Peyer's patch (tissue), 4 donors: ENCODE data around the gene ELK3. TPM values are rescaled to one million over a fixed set of nuclear protein-coding genes. Genes with fewer than 3 reads are reported as not detected.

Source experiments
- DNase-seq, 3 donors: peaks; one replicate each; pipeline ENCODE4 v3.0.0-alpha.2; 2017 to 2019
- H3K27ac ChIP-seq, 4 donors: fragments of 200-600 bp; sonication (generic); one replicate each; pipeline ENCODE4 v1.5.1; 2016 to 2019
- H3K27me3 ChIP-seq, 2 donors: fragments of 200-600 bp; sonication (generic); one replicate each; pipeline ENCODE4 v1.5.1; 2019
- H3K36me3 ChIP-seq, 3 donors: fragments of 200-600 bp; sonication (generic); one replicate each; pipeline ENCODE4 v1.5.1; 2016 to 2019
- H3K4me1 ChIP-seq, 4 donors: fragments of 200-600 bp; sonication (generic); one replicate each; pipeline ENCODE4 v1.5.1; 2016 to 2019
- H3K4me3 ChIP-seq, 4 donors: fragments of 200-600 bp; sonication (generic); 1 replicate in 3 of 4; 2 replicates in 1 of 4; pipeline ENCODE4 v1.5.1; 2016 to 2019; ENCODE audit warnings: mild to moderate bottlenecking in 1 of 4
- H3K9me3 ChIP-seq, 4 donors: fragments of 200-600 bp; sonication (generic); one replicate each; pipeline ENCODE4 v1.5.1; 2016 to 2019; ENCODE audit warnings: mild to moderate bottlenecking in 1 of 4
- CTCF ChIP-seq, 6 experiments: fragments of 450-650 bp in 4 of 6; fragments of 200-600 bp in 2 of 6; sonication (generic) in 1 of 6; IDR thresholded peaks; one replicate each; pipeline ENCODE4 v1.5.1; 2017 to 2019; ENCODE audit warnings: antibody characterized with exemption in 6 of 6, mild to moderate bottlenecking in 3 of 6, moderate library complexity in 1 of 6
- POLR2A ChIP-seq, 2 donors: fragments of 450-650 bp; IDR thresholded peaks; one replicate each; pipeline ENCODE4 v1.5.1; 2017; ENCODE audit warnings: antibody characterized with exemption in 2 of 2, mild to moderate bottlenecking in 2 of 2, moderate library complexity in 2 of 2
- total RNA-seq, 4 donors: library from RNA; depleted of rRNA; stranded (reverse); fragments of >200 nt; gene quantifications; one replicate each; pipeline ENCODE4 v1.1.0, GENCODE V29; 2016

Gene ELK3
- total RNA-seq, 4 donors from 2014 or later, result 5.1 to 23.9 (median 9.4) TPM

GRCh38 chr12:96257550-96258103 is 63.5 kb downstream of the ELK3 start:
- Histone ChIP-seq H3K9me3 (no peaks in the 10 kb centered on the region), H3K27me3 (no peaks in the 10 kb centered on the region), H3K27ac (peak overlapping the region in 2 of 4 donors; percentile 44 to 49), H3K4me3 (no peak overlapping the region), H3K36me3 (no peaks in the 10 kb centered on the region), H3K4me1 (peaks cover 0 to 18% (median 0%) of the 10 kb centered on the region in 4 donors)
- TF ChIP-seq POLR2A (IDR thresholded peaks at IDR 0.05), result no peak
- TF ChIP-seq CTCF (IDR thresholded peaks at IDR 0.05), result no peak
- no peak for DNase-seq

- Histone ChIP-seq H3K27me3 (no peaks in the 10 kb centered on the region), H3K27ac (peak overlapping the region in 3 of 4 donors; percentile 1 to 49 (median 44)), H3K9me3 (no peaks in the 10 kb centered on the region), H3K4me3 (no peak overlapping the region), H3K36me3 (no peaks in the 10 kb centered on the region), H3K4me1 (peaks cover 0 to 18% (median 0%) of the 10 kb centered on the region in 4 donors)
- TF ChIP-seq POLR2A (IDR thresholded peaks at IDR 0.05) (no peak), CTCF (IDR thresholded peaks at IDR 0.05) (no peak)
- DNase-seq, result no peak
Observed at GRCh38 chr12:96258104-96258961, 64.2 kb downstream of the ELK3 start.

- TF ChIP-seq CTCF (IDR thresholded peaks at IDR 0.05), result no peak
- no peak for TF ChIP-seq POLR2A (IDR thresholded peaks at IDR 0.05)
- H3K4me3 ChIP-seq, result no peak overlapping the region
- DNase-seq, result no peak
- no peaks in the 10 kb centered on the region for H3K9me3 ChIP-seq
- H3K4me1 ChIP-seq, result peaks cover 0 to 6% (median 0%) of the 10 kb centered on the region in 4 donors
- no peaks in the 10 kb centered on the region for H3K36me3 ChIP-seq
- no peaks in the 10 kb centered on the region for H3K27me3 ChIP-seq
- H3K27ac ChIP-seq, result no peak overlapping the region
Observed at GRCh38 chr12:96260231-96260630, 66.1 kb downstream of the ELK3 start.

- no peak overlapping the region for H3K4me3 ChIP-seq
- no peak for DNase-seq
- no peaks in the 10 kb centered on the region for H3K9me3 ChIP-seq
- H3K27me3 ChIP-seq, result no peaks in the 10 kb centered on the region
- peaks cover 0 to 6% (median 0%) of the 10 kb centered on the region in 4 donors for H3K4me1 ChIP-seq
- H3K27ac ChIP-seq, result peak overlapping the region in 1 of 4 donors; percentile 8
- no peak for TF ChIP-seq CTCF (IDR thresholded peaks at IDR 0.05)
- no peak for TF ChIP-seq POLR2A (IDR thresholded peaks at IDR 0.05)
- no peaks in the 10 kb centered on the region for H3K36me3 ChIP-seq
Observed at GRCh38 chr12:96260644-96261043, 66.5 kb downstream of the ELK3 start.

- H3K27ac ChIP-seq, result no peak overlapping the region
- no peaks in the 10 kb centered on the region for H3K36me3 ChIP-seq
- H3K9me3 ChIP-seq, result no peaks in the 10 kb centered on the region
- peaks cover 0 to 6% (median 0%) of the 10 kb centered on the region in 4 donors for H3K4me1 ChIP-seq
- no peak overlapping the region for H3K4me3 ChIP-seq
- H3K27me3 ChIP-seq, result no peaks in the 10 kb centered on the region
- TF ChIP-seq CTCF (IDR thresholded peaks at IDR 0.05) (no peak), POLR2A (IDR thresholded peaks at IDR 0.05) (no peak)
- no peak for DNase-seq
Observed at GRCh38 chr12:96261557-96261956, 67.4 kb downstream of the ELK3 start.
